IPS-NIHi7 (cell line): ENCODE results near the gene PPP3R1.

Experiments used
- DNase-seq: peaks from one replicate; pipeline ENCODE4 v3.0.0; 2012; ENCODE audit warnings: mixed read lengths; ENCODE audit errors: extremely low spot score

The PPP3R1 gene

DNA sequence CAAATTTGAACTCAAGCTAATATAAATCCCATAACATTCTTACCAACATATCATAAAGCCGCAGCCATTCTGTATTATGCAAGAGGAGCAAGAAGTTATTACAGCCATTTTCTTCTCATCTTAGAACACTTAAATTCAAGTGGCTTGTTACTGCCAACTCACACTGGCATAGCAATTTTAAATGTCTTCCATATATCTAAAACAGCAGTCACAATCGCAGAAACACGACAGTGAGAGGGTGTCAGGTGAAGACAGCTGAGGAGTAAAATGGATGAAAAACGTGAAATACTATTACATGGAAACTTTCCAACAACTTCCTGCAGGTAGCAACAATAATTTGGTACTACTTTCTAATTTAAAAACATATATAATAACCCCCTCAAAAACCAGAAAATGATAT lies 17.9 kb downstream of the PPP3R1 start:
- no peak for DNase-seq

DNA sequence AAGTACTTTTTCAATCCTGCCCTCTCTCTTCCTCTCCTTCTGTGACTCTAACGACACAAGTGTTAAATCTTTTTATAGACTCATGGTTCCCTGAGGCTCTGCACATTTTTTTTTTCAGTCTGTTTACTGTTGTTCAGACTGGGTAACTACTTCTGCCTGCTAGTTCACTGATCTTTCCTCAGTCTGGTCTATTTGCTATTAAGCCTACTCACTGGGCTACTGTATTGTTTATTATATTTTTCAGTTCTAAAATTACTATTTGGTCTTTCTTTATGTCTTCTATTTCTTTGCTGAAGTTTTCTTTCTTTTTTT lies 21.3 kb downstream of the PPP3R1 start:
- no peak for DNase-seq

DNA sequence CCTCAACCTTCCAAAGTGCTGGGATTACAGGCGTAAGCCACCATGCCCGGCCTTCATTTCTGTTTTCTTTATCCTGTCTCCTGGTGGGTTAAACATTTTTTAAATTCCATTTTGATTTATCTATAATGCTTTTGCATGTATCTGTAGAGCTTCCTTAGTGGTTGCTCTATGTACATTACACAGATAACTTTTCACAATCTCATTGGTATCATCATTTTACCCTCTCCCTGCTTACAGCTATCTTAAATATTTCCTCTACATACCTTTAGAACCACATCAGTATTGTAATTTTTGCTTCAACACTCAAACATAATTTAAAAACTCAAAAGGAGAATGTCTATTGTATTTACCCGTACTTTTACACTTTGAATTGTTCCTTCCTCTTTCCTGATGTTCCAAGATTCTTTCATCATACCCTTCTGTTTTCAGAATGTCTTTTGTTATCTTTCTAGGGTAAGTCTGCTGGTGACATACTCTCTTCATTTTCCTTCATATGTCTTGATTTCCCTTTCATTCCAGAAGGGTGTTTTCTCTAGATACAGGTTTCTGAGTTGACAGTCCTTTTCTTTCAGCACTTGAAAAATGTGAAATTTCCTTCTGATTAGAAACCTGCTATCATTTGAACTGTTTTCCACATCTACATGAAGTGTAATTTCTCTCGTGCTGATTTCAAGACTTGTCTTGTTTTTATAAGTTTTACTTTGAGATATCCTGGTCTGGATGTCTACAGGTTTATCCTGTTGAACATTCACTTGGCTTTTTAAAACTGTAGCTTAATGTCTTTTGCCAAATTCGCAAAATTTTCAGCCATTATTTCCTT lies 21.9 kb downstream of the PPP3R1 start:
- DNase-seq: no peak

DNA sequence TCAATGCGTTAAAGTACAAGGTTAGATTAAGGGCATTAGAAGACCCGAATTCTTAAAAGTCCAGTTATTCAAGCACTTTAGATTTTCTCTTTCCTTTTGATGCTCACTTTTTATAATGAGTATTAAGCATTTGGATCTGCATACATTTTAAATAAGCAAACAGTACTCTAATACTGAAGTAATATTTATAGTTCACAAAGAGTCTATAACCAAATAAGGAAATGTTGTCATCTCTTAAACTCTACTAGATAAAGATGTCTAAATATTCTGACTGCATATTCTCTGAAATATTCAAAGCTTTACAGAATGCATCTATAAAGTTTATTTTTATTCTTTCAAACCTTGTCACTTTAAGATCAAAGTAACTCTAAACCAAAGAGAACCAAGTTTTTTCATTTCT lies 25.5 kb downstream of the PPP3R1 start:
- no peak for DNase-seq

DNA sequence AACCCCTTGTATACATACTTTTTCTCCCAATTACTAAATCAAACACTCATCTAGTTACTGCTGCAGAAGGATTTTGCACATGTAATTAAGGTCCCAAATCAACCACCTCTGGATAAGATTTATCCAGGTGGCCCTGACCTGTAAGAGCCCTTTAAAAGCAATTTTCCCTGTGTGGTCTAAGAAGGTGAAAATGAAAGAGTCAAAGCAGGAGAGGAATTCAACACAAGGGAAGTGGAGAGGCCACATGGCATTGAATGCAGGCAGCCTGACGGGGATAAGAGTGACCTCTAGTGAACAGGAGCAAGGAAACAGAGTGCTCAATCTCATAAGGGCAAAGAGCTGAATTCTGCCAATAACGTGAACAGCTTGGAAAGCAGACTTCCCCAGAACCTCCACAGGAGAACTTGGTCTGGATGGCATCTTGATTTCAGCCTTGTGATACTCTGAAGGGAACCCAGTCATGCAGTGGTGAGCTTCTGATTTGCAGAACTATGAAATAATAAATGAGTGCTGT lies 27.2 kb downstream of the PPP3R1 start:
- peak; percentile 52 for DNase-seq

DNA sequence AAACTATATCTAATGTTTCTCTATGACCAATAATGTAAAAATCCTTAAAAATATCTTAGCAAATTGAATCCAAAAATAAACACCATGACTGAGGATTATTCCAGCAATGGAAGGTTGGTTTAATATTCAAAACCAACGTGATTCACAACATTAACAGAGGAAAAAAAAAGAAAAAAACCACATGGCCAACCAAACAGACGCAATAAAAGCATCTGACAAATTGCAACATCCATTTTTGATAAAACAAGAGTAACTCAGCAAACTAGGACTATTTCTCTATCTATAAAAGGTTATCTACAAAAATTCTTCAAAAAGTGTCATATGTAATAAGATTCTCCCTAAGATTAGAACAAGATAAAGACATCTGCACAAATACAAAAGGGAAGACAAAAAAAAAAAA lies 28.9 kb downstream of the PPP3R1 start:
- DNase-seq: no peak

DNA sequence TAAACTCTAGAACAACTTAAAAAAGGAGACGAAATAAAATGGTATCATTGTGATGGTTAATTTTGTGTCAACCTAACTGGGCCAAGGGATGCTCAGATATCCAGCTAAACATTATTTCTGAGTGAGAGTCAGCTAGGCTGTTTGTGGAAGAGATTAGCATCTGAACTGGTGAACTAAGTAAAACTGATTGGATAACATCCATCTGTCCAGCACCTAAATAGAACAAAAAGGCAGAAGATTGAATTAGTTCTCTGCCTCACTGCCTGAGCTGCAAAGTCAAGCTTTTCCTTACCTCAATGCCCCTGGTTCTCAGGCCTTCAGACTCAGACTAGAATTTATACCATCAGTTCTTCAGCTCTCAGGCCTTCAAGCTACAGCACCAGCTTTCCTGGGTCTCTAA lies 30.0 kb downstream of the PPP3R1 start:
- DNase-seq: no peak

DNA sequence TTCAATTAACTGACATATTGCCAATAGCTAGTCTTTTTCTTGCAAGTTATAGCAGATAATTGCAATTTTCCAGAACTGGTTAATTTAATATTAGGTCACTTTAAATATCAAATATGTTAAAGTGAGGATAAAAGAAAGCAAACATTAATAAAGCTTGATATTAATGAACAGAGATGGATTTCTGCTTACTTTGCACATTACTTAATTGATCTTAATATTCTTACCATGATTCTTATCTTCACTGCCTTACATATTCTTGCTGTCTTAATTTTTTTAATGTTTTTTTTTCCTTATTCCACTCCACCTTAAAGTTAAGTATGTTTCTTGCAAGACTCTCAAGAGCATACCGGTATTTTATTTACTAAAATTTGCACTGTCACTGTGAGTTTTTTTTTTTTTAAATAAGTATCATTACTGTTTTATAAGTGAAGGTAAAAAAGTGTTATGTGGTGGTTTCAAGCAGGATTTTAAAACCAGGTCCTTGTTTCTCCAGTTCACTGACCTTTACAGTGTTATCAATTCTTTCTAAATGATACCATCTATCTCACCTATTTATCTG lies 33.9 kb downstream of the PPP3R1 start:
- no peak for DNase-seq

DNA sequence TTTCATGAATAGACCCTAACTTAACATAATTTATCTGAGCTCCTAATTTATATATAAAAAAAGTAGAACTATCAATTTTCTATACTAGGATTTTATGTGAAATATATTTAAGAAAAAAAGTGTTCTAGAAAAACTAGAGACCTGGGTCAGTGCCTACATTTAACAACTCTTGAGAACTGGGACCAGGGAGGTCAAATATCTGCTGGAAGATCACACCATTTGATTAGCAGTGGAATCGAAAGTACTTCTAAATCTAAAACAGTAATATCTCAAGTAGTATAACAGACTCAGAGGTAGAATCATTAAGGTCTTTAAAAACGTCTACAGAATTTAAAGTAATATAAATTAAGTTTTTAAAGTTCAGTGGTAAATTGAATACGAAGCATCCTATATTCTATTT lies 34.6 kb downstream of the PPP3R1 start:
- DNase-seq: no peak

DNA sequence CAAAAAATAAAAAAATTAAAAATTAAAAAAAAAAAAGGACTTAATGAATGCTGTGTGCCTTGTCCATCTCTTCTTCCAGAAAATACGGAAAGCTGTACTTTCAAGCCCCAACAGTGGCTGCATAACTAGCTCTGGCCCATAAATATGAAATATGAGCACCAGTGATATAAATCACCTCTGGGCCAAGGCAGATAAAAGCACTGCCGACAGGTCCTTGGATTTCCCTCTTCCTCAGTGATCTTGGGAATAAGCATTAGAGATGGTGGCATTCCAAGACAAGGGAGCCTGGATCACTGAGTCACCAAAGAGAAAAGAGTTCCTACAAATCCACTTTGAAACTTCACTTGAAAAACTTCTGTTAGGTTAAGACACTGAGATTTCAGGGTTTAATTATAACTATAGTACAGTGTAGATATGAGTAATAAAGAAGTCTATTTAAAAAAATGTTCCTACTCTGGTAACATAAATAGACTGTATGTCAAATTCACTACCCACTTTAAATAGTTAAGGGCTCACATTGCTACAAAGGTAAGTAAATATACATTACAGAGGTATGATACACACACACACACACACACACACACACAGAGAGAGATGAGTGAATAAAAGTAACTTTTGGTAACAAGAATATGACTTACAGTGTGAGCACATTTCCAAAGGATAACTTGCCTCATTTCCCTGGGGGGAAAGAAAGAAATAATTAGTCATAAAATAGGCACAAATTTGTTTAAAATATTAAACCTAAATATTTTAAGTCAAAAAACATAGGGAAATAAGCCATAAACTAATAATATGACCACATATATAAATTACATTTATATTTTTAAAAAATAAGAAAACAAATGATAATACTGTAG lies 35.6 kb downstream of the PPP3R1 start:
- no peak for DNase-seq

DNA sequence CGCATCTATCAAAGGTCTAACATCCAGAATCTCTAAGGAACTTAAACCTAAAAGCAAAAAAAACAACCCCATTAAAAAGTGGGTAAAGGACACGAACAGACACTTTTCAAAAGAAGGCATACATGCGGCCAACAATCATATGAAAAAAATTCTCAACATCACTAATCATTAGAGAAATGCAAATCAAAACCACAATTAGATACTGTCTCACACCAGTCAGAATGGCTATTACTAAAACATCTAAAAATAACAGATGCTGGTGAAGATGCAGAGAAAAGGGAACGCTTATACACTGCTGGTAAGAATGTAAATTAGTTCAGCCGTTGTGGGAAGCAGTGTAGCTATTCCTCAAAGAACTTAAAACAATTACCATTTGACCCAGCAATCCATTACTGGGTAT lies 38.0 kb downstream of the PPP3R1 start:
- DNase-seq: no peak

DNA sequence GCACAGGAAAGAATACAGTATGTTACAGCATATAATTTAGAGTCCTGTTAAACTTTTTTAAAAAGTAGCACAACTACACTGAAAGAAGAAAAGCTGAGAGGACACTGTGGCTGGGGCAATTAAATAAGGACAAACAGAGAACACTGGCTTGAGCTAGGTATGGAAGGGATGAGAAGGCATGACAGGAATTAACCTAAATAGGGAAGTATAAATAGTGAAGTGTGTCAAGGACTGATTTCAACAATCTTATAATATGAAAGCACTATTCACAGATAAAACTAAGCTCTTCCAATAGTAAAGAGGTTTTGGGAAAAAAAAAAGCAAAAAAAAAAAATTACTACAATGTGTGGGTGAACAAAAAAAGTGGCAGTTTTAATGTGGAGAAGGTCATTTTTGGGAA lies 45.5 kb downstream of the PPP3R1 start:
- no peak for DNase-seq

DNA sequence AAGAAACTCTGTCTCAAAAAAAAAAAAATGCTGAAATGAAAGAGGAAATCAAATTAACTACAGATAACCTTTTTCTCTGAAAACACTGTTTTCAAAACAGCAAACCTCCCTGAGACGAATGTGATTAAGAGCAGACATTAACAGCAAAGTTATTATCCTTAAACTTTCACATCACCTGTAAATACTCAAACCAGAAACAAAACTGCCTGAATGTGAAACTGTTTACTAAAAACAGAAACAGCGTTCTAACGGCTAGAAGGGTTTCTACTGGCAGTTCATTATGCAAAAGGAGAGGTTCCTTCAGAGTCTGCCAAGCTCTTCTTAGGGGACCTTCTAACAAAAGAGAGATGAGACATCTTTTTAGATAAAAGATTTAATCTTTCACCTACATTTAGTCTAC lies 48.7 kb downstream of the PPP3R1 start:
- DNase-seq: no peak

DNA sequence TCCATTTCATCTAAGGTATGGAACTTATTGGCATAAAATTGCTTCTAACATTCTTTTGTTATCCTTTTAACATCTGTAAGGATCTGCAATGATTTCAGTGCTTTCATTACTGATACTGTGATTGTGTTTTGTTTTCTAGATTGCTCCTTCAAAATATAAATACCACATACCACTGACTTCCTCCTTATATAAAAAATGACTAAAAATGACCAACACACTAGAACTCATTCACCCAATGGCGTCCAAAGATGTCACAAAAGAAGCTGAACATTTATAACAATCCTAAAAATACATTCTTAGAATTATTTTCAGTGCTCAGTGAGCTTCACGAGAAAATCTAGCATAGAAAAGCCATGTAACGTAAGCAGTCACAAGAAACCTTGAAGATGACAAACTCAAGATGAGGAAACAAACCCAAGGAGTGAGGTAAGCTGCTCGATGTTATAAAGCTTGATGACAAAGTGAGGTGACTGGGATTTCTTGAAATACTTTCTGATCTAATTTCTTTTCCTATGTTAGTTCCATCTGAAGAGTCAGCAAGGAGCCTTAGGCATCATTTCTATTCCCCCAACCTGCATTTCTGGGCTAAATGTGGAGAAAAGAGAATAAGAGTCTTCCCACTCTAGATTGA lies 52.1 kb downstream of the PPP3R1 start:
- DNase-seq: no peak

DNA sequence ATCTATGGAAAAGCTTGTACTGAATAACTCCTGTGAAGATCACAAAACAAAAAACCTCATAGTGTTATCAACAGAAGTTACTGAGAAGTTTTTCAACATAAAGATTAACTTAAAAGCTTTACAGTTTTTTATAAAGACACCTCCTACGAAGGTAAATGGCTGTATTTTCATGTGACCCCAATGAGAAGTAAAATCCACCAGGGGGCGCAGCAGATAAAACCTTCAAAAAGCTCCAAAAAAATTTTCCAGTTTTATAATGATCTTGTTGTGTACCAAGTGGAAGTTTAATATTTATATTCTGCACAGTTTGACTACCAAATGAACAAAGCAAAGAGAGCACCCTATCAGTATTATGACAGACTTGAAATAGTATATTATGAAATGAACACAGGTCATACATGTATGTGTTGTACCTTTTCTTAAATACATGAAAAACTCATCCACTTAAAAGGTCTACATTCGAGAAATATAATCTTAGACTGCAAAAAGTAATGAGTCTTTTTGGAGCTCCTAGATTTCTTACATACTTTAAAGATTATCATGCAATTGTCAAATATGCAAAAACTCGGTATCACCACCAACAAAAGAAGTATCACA lies 56.1 kb downstream of the PPP3R1 start:
- no peak for DNase-seq

DNA sequence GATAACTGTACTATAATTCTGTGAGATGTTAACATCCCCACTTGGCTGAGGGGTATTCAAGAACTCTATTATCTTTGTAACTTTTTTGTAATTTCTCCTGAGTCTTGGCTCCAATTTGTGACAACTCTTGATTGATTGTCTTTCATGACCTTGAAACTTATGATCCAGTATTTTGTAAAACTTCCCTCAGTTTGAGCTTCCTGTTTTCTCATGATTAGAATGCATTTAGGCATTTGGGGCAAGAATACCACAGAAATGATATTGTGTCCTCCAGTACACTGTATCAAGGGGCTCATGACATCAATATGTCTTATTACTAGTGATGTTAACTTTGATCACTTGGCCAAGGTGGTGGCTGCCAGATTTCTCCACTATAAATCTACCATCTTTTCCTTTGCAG lies 57.2 kb downstream of the PPP3R1 start:
- no peak for DNase-seq

DNA sequence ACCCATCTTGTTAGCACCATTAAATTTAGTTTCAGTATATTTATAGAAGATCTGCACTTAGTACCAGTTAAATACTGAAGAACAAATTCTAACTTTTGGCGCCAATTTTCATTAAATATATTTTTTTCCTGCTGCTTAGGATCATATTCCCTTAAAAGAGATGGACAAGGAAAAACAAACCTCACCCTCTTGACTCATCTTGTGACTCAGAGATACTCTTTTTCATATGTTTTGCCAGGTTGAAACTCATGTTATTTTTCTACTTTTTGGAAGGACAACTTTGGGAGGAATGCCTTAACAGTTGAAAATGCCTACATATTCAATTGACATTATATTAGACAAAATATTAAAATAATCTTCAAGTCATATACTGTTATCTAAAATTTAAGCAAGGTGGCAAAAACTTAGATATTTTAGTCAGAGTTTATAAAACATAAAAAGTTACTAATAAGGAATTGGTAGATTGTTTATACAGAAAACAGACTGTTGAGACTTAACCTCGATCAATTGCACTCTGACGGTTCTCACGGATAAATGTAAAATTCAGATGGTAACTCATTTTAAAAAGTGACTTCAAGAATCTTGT lies 58.5 kb downstream of the PPP3R1 start:
- DNase-seq: no peak

DNA sequence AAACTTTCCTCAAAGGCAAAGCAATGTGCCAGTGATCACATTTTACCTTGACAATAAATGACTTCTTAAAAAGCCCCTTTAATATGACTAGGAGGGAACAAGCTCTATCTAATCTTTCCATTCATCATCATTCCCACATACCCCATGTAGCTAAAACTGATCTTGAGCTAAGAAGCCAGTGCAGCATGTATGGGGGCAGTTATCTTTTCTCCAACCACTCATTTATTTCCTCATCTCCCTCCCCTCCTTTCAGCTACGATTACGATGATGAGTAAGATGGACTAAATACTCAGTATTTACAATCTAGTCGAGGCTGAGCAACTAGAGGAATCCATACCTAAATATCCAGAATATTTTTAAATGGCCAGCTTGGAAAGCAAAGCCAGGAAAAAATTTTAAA lies 59.2 kb downstream of the PPP3R1 start:
- no peak for DNase-seq

DNA sequence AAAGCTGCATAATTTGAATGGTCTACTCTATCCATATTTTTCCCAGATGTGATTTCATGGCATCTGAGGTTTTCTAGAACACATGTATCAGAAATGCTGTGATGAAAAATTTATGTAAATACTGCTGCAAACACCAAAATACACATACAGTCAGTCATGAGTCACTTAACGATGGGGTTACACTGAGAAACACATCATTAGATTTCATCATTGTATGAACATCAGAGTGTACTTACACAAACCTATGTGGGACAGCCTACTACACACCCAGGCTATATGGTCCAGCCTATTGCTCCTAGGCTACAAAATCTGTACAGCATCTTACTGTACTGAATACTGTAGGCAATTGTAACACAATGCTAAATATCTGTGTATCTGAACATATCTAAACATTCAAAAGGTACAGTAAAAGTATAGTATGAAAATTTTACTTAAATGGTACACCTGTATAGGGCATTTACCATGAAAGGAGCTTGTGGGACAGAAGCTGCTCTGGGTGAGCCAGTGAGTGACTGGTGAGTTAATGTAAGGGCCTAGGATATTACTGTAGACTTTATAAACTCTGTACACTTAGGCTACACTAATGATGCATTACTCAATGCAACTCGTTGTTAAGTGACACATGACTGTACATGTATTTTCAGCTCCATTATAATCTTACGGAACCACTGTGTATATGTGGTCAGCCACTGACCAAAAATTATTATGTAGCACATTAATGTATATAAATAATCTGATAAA lies 61.2 kb downstream of the PPP3R1 start:
- DNase-seq: no peak

DNA sequence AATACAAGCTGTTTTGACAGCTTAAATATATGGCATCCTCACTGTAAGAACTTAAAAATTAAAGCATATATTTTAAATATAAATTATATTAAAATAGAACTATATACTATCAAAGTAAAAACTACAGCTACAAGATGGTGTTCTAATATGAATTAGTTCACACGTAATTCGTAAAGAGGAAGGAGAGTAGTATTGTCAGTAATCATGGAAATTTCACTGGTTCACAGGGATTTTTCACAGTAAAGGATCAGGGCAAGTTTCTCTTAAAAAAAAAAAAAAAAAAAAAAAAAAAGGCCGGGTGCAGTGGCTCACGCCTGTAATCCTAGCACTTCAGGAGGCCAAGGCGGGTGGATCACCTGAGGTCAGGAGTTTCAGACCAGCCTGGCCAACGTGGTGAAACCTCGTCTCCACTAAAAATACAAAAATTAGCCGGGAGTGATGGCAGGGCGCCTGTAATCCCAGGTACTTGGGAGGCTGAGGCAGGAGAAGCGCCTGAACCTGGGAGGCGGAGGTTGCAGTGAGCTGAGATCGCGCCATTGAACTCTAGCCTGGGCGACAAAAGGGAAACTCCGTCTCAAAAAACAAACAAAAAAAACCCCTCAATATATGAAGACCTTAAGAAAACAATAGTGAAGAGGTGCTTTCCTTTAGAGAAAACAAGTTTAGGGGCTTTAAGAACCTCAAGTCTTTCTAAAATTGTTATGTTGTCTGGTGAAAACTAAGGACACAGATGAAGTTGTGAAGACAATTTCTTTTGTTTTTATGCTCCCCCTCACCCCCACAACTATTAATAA lies 62.1 kb downstream of the PPP3R1 start:
- no peak for DNase-seq
